ENCODE measurements around the gene AJAP1.

DNA sequence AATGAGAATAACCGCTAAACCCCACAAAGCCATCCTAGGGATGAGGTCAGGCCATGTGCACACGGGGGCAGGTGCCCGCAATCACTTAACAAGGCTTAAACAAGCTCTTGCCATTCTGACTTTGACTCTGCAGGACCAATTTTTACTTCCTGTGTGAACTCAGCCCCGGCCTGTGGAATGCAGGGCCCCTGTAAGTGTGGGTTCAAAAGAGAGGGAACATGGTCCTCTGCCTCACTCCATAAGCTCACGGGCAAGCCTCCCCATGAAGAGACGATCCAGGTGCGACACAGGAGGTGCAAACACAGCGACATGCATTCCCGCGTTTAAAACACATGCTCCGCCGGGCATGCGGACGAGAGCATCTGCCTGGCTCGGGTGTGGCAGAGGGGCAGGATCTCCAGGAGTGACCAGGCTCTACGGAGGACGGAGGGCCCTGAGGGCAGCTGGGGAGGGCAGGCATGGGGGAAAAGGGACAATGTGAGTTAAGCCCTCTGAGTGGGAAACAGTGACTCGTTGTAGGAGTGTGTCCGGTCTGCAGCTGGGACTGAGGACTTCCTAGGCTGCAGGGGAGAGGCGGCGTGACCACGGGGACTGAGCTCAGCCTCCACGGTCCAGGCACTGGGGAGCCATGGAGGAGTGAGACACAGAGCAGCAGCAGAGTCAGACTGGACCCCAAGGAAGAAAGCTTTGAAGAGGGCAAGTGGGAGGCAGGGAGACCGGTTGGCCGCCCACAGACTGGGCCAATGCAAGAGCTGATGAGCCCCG lies 40.6 kb upstream of the AJAP1 start:
- TF ChIP-seq CREB1 (IDR thresholded peaks at IDR 0.05; ENCODE audit: low read depth) (no peak), RAD21 (IDR thresholded peaks at IDR 0.05; ENCODE audit: low read depth) (no peak), EP300 (IDR thresholded peaks at IDR 0.05; ENCODE audit: borderline replicate concordance) (no peak), REST (IDR thresholded peaks at IDR 0.05; ENCODE audit: low read depth) (no peak), TAF1 (IDR thresholded peaks at IDR 0.05; ENCODE audit: low read depth) (no peak), YY1 (IDR thresholded peaks at IDR 0.05; ENCODE audit: low read depth) (no peak), CEBPB (IDR thresholded peaks at IDR 0.05) (no peak), EGR1 (IDR thresholded peaks at IDR 0.05) (no peak), FOXM1 (IDR thresholded peaks at IDR 0.05; ENCODE audit: borderline replicate concordance, low read depth) (no peak), NFIC (IDR thresholded peaks at IDR 0.05) (no peak), ZBTB7A (IDR thresholded peaks at IDR 0.05; ENCODE audit: low read depth) (no peak), TCF12 (IDR thresholded peaks at IDR 0.05; ENCODE audit: low read depth) (no peak)
- TF ChIP-seq, protein P1, sequence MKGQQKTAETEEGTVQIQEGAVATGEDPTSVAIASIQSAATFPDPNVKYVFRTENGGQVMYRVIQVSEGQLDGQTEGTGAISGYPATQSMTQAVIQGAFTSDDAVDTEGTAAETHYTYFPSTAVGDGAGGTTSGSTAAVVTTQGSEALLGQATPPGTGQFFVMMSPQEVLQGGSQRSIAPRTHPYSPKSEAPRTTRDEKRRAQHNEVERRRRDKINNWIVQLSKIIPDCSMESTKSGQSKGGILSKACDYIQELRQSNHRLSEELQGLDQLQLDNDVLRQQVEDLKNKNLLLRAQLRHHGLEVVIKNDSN (IDR thresholded peaks at IDR 0.05) = no peak
- TF ChIP-seq, protein P2, sequence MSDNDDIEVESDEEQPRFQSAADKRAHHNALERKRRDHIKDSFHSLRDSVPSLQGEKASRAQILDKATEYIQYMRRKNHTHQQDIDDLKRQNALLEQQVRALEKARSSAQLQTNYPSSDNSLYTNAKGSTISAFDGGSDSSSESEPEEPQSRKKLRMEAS (IDR thresholded peaks at IDR 0.05) = no peak

All from Ishikawa (cell line).